Omental fat pad (tissue), 4 donors: Measurements from ENCODE around the gene FMO5. TPM values are rescaled to one million over a fixed set of nuclear protein-coding genes. Genes with fewer than 3 reads are reported as not detected.
"Not testable (repeated sequence)": the region's sequence is repeated elsewhere in the genome, so short reads cannot be mapped to it uniquely, and the experiment has no call there.

Experiments
- ATAC-seq: fragments of 150-250 bp; one replicate; pipeline ENCODE4 v1.9.1; 2016; ENCODE audit warnings: mild to moderate bottlenecking, moderate library complexity; ENCODE audit not compliant: low FRiP score
- DNase-seq: peaks from one replicate; pipeline ENCODE4 v3.0.0-alpha.2; 2019; ENCODE audit warnings: low spot score
- CTCF ChIP-seq, 3 donors: fragments of 450-650 bp; IDR thresholded peaks; one replicate each; pipeline ENCODE4 v1.5.1; 2016 to 2017; ENCODE audit warnings: antibody characterized with exemption in 3 of 3, mild to moderate bottlenecking in 3 of 3, moderate library complexity in 2 of 3
- total RNA-seq, 4 donors: library from RNA; depleted of rRNA; stranded (reverse); fragments of >200 nt; gene quantifications; one replicate each; pipeline ENCODE4 v1.1.0, GENCODE V29; 2016

The FMO5 gene
- total RNA-seq, 4 donors from 2014 or later: 2.0 to 9.6 (median 2.8) TPM

GRCh38 chr1:147204080-147204479 is 21.1 kb downstream of the FMO5 start:
- TF ChIP-seq CTCF (IDR thresholded peaks at IDR 0.05): no peak
- ATAC-seq (no peak), DNase-seq (no peak)

- no peak for TF ChIP-seq CTCF (IDR thresholded peaks at IDR 0.05)
- DNase-seq (no peak), ATAC-seq (no peak)
Observed at GRCh38 chr1:147202576-147202975, 22.6 kb downstream of the FMO5 start.

GRCh38 chr1:147201786-147202185 is 23.4 kb downstream of the FMO5 start:
- no peak for DNase-seq
- no peak for ATAC-seq

GRCh38 chr1:147201276-147201675 is 23.9 kb downstream of the FMO5 start:
- ATAC-seq (no peak), DNase-seq (no peak)
- no peak for TF ChIP-seq CTCF (IDR thresholded peaks at IDR 0.05)

More at GRCh38 chr1:147201786-147202185, 23.4 kb downstream of the FMO5 start:
- TF ChIP-seq CTCF (IDR thresholded peaks at IDR 0.05): no peak

GRCh38 chr1:147197324-147197723 is 27.8 kb downstream of the FMO5 start:
- not testable (repeated sequence) for DNase-seq, ATAC-seq

- DNase-seq (no peak), ATAC-seq (no peak)
- TF ChIP-seq CTCF (IDR thresholded peaks at IDR 0.05): no peak
Observed at GRCh38 chr1:147189514-147189913, 35.6 kb downstream of the FMO5 start.

- DNase-seq: no peak
- ATAC-seq: no peak
- no peak for TF ChIP-seq CTCF (IDR thresholded peaks at IDR 0.05)
Observed at GRCh38 chr1:147185432-147185831, 39.7 kb downstream of the FMO5 start.
